GM12873 (cell line): ENCODE results near the gene ANAPC13.

Experiments
- TF ChIP-seq, protein P1 (sequence below): IDR thresholded peaks from 2 replicates; pipeline ENCODE4 v1.5.1; 2012; ENCODE audit warnings: low read depth, mild to moderate bottlenecking, moderate library complexity, low read length, control low read depth; ENCODE audit not compliant: insufficient read depth; ENCODE audit errors: missing control alignments

Gene ANAPC13, protein sequence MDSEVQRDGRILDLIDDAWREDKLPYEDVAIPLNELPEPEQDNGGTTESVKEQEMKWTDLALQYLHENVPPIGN

DNA sequence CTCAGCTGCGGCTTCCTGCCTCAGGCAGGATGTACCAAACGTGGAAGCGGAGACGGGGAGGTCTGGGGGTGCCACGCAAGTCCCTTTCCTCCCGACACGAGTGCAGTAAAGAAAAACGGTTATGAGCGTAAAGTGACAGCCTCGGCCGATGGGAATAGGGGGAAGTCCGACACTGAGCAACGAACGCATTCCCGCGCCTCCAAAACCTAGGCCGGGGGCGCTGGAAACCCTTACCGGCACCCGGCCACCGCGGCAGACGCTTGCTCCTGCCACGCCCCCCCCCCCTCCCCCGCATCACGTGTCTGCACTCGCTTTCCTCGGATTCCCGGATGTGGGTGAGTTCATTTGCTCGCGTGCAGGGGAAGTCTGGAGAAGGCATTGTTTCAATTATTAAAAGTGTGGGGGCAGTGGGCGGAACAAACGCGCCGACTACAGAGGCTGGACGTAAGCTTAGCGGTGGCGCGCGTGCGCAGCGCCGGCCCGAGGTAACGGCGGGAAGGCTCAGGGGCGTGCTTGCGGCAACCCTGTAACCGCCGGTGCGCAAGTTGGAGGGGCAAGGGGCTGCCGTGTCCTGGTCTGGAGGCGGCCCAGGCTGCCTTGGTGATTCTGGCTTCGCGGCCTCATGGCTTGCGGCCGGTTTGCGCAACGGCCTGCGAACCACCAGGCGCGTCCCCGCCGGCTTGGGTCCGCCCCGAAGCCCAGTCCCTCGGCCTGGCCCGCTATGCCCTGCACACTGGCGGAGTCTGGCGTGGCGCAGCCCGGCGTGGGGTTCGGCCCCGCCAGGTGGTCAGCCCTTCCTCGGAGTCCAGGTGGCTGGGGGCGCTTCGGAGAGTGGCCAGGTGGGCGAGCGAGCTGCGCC lies at the start of gene ANAPC13, which contains the start of gene CEP63:
TSS of gene ANAPC13 (minus strand) at position 268 of the 859 bp plus-strand sequence. CDS start 3,081 bp downstream, outside the sequence.
TSS of gene CEP63 (plus strand) at position 340 of the 859 bp plus-strand sequence. CDS start 9,264 bp downstream, outside the sequence.
- TF ChIP-seq, protein P1, sequence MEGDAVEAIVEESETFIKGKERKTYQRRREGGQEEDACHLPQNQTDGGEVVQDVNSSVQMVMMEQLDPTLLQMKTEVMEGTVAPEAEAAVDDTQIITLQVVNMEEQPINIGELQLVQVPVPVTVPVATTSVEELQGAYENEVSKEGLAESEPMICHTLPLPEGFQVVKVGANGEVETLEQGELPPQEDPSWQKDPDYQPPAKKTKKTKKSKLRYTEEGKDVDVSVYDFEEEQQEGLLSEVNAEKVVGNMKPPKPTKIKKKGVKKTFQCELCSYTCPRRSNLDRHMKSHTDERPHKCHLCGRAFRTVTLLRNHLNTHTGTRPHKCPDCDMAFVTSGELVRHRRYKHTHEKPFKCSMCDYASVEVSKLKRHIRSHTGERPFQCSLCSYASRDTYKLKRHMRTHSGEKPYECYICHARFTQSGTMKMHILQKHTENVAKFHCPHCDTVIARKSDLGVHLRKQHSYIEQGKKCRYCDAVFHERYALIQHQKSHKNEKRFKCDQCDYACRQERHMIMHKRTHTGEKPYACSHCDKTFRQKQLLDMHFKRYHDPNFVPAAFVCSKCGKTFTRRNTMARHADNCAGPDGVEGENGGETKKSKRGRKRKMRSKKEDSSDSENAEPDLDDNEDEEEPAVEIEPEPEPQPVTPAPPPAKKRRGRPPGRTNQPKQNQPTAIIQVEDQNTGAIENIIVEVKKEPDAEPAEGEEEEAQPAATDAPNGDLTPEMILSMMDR, result no peak

DNA sequence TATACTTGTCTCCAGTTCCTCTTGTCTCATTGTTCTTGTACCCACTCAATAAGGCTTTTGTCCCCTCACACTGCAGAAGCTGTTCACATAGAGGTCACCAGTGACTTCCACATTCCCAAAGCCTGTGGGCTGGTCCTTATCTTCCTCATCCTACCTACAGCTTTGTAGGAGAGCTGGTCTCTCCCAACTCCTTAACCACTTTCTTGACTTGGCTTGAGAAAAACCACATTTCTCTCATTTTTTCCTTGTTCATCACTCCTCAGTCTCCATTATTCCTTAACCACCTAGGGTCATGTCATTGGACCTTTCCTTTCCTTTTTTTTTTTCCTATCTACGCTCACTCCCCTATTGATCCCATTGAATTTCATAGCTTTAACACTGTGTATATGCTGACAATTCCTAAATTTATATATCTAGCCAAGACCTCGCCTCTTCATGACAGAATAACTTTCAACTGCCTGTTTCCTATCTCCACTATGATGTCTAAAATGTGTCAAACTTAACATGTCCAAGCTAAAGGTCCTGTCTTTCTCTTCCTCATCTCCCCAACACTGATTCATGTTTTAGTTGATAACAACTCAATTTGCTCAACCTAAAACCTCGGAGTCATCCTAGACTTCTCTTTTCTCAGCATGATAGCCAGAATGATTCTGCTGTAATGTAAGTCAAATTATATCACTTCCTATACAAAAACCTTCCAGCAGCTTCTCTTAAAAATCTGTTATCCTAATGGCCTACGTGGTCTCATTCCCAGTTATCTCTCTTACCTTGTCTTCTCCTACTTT lies 49.6 kb upstream of the ANAPC13 start:
- TF ChIP-seq, protein P1, result no peak

DNA sequence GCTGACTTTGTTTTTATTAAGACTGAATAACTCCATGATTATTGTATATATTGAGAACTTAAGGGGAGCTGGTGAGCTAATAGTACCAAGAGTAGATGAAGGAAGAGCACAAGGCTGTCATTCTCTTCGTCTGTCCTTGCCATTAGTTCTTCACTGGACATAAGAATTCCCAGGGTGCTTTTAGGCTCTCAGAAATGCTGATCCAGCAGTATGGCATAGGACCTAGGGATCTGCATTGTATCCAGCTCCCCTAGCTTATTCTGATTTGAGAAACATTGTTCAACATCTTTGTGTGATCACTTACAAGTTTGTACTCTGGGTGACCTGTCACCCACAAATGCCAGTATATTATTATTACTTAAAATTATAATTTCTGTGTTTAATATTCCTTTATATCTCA lies 47.7 kb upstream of the ANAPC13 start:
- TF ChIP-seq, protein P1, result no peak

DNA sequence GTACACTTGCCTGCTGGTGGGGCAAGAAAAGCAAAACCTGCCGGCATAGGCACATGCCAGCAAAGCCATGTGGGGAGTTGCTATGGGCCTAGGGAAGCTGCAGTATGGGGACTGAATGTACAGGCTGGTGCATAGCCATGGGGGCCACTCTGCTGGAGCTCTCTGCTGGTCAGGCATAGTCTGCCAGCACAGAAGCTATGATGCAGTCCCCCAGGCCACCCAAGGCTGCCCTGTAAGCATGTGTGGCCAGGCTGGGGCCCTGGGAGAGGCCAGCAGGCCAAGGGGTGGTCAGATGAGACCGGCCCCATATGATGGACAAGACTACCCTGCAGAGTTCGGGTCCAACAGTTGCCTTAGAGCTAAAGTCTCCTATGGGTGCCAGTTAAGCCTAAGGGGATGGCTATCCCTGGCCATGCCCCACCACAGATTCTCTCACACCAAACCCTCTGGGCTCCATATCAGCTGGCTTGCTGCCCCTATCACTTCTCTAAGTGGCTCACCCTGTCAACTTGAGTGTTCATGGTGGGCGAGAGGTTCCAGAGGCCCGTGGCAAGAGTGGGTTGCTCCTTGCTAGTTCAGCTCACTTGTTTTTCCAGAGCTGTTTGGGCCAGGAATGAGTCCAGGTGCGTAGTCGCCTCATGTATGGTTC lies 41.9 kb upstream of the ANAPC13 start:
- TF ChIP-seq, protein P1, result no peak

DNA sequence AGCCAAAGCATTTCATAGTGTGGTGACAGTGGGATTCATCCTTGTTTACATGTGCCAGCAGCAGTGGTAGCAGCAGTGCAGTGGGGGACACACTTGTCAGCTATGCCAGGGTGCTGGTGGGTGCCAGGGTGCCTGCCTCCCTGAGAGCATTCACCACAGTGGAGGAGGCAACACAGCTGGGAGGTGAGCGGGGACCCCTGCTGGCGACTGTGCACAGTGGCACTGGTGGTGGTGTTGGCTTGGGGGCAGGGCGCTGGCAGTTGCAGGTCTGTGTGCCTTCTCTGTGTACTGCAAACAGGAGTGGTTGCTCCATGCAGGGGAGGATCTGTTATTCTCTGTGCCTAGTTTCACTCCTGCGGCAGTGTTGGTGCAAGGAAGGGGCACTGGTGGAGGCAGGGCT lies 41.3 kb upstream of the ANAPC13 start:
- TF ChIP-seq, protein P1, result peak; percentile 54

DNA sequence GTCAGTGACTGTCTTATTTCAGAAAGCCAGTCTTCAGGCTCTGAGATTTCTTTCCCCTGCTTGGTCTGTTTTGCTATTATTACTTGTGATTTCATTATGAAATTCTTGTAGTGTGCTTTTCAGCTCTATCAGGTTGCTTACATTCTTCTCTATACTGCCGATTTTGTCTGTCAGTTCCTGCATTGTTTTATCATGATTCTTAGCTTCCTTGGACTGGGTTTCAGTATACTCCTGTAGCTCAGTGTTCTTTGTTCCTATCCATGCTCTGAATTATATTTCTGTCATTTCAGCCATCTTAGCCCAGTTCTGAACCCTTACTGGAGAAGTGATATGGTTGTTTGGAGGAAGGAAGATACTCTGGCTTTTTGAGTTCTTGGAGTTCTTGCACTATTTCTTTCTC lies 40.5 kb upstream of the ANAPC13 start:
- TF ChIP-seq, protein P1, result no peak

DNA sequence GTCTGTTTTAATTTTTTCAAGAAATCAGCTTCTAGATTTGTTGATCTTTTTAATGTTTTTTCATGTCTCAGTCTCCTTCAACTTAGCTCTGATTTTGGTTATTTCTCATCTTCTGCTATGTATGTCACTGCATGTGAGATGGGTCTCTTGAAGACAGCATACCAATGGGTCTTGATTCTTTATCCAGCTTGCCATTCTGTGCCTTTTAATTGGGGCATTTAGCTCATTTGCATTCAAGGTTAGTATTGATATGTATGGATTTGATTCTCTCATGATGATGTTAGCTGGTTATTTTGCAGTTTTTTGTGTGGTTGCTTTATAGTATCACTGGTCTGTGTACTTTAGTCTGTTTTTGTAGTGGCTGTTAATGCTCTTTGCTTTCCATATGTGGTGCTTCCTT lies 39.5 kb upstream of the ANAPC13 start:
- TF ChIP-seq, protein P1, result no peak
